SK-N-SH treated with all-trans-retinoic acid at 6 μM for 48 hours (cell line): ENCODE measurements around the gene IGFL3.
"Not testable (repeated sequence)": the region's sequence is repeated elsewhere in the genome, so short reads cannot be mapped to it uniquely, and the experiment has no call there.

Experiments used
- ATAC-seq: fragments of 200-7000 bp; cut with Tn5 transposase; 3 replicates; pipeline ENCODE4 v1.9.1; 2020; ENCODE audit warnings: mild to moderate bottlenecking, moderate library complexity
- ARNTL ChIP-seq: fragments of 450-650 bp; formaldehyde crosslinking; IDR thresholded peaks from 2 replicates; pipeline ENCODE4 v1.5.0; 2020; ENCODE audit warnings: low read depth, mild to moderate bottlenecking, moderate library complexity, borderline replicate concordance
- BACH2 ChIP-seq: fragments of 250-450 bp; sonication (Bioruptor Pico); IDR thresholded peaks from 2 replicates; pipeline ENCODE4 v1.9.0; 2021; ENCODE audit warnings: mild to moderate bottlenecking, borderline replicate concordance
- CREB5 ChIP-seq: fragments of 250-450 bp; sonication (Bioruptor Pico); IDR thresholded peaks from 2 replicates; pipeline ENCODE4 v1.5.1; 2020; ENCODE audit warnings: low read depth, mild to moderate bottlenecking, moderate library complexity
- CSDC2 ChIP-seq: fragments of 250-450 bp; sonication (Bioruptor Pico); IDR thresholded peaks from 2 replicates; pipeline ENCODE4 v1.5.0; 2020; ENCODE audit warnings: mild to moderate bottlenecking, moderate library complexity
- CSRNP3 ChIP-seq: fragments of 250-450 bp; sonication (Bioruptor Pico); IDR thresholded peaks from 2 replicates; pipeline ENCODE4 v1.5.1; 2021; ENCODE audit warnings: mild to moderate bottlenecking, moderate library complexity
- ESRRG ChIP-seq: fragments of 250-450 bp; sonication (Bioruptor Pico); IDR thresholded peaks from 2 replicates; pipeline ENCODE4 v1.6.1; 2021; ENCODE audit warnings: mild to moderate bottlenecking
- GLIS3 ChIP-seq: fragments of 250-450 bp; sonication (Bioruptor Pico); IDR thresholded peaks from 2 replicates; pipeline ENCODE4 v1.5.0; 2020; ENCODE audit warnings: mild to moderate bottlenecking, moderate library complexity
- ISL1 ChIP-seq: fragments of 250-450 bp; sonication (Bioruptor Pico); IDR thresholded peaks from 2 replicates; pipeline ENCODE4 v2.1.2; 2022; ENCODE audit warnings: mild to moderate bottlenecking, moderate library complexity
- OSR1 ChIP-seq: fragments of 250-450 bp; sonication (Bioruptor Pico); IDR thresholded peaks from 2 replicates; pipeline ENCODE4 v1.8.0; 2022; ENCODE audit warnings: moderate library complexity, mild to moderate bottlenecking, inconsistent platforms
- PATZ1 ChIP-seq: fragments of 250-450 bp; sonication (Bioruptor Pico); IDR thresholded peaks from 2 replicates; pipeline ENCODE4 v1.8.0; 2020; ENCODE audit warnings: mild to moderate bottlenecking, moderate library complexity, borderline replicate concordance
- PPARA ChIP-seq: fragments of 250-450 bp; sonication (Bioruptor Pico); IDR thresholded peaks from 2 replicates; pipeline ENCODE4 v1.5.0; 2020; ENCODE audit warnings: mild to moderate bottlenecking, borderline replicate concordance
- RARB ChIP-seq: fragments of 250-450 bp; sonication (Bioruptor Pico); IDR thresholded peaks from 2 replicates; pipeline ENCODE4 v1.8.0; 2021; ENCODE audit warnings: mild to moderate bottlenecking, moderate library complexity
- SNAI2 ChIP-seq: fragments of 250-450 bp; sonication (Bioruptor Pico); IDR thresholded peaks from 2 replicates; pipeline ENCODE4 v1.5.0; 2020; ENCODE audit warnings: mild to moderate bottlenecking, moderate library complexity
- TCF4 ChIP-seq: fragments of 250-450 bp; sonication (Bioruptor Pico); IDR thresholded peaks from 2 replicates; pipeline ENCODE4 v1.8.0; 2021; ENCODE audit warnings: mild to moderate bottlenecking, moderate library complexity, borderline replicate concordance
- TOX ChIP-seq: fragments of 250-450 bp; sonication (Bioruptor Pico); IDR thresholded peaks from 2 replicates; pipeline ENCODE4 v1.8.0; 2021; ENCODE audit warnings: mild to moderate bottlenecking, moderate library complexity, borderline replicate concordance
- TSHZ2 ChIP-seq: fragments of 250-450 bp; sonication (Bioruptor Pico); IDR thresholded peaks from 2 replicates; pipeline ENCODE4 v1.5.0; 2020; ENCODE audit warnings: mild to moderate bottlenecking, moderate library complexity
- ZC3H10 ChIP-seq: fragments of 250-450 bp; sonication (Bioruptor Pico); IDR thresholded peaks from 2 replicates; pipeline ENCODE4 v1.5.1; 2021; ENCODE audit warnings: mild to moderate bottlenecking, moderate library complexity
- ZFP3 ChIP-seq: fragments of 250-450 bp; sonication (Bioruptor Pico); IDR thresholded peaks from 2 replicates; pipeline ENCODE4 v1.5.0; 2020; ENCODE audit warnings: mild to moderate bottlenecking, moderate library complexity
- ZFP30 ChIP-seq: fragments of 450-650 bp; formaldehyde crosslinking; IDR thresholded peaks from 2 replicates; pipeline ENCODE4 v1.5.0; 2022; ENCODE audit warnings: mild to moderate bottlenecking, moderate library complexity
- ZNF565 ChIP-seq: fragments of 450-650 bp; formaldehyde crosslinking; conservative IDR thresholded peaks from 2 replicates; pipeline ENCODE4 v1.5.0; 2020; ENCODE audit warnings: low read depth, mild to moderate bottlenecking, moderate library complexity
- ZNF70 ChIP-seq: fragments of 450-650 bp; formaldehyde crosslinking; IDR thresholded peaks from 2 replicates; pipeline ENCODE4 v1.5.0; 2020; ENCODE audit warnings: mild to moderate bottlenecking, moderate library complexity
- ZNF8 ChIP-seq: fragments of 450-650 bp; formaldehyde crosslinking; IDR thresholded peaks from 2 replicates; pipeline ENCODE4 v1.5.0; 2020; ENCODE audit warnings: mild to moderate bottlenecking, moderate library complexity
- TF ChIP-seq, protein P1 (sequence below): fragments of 250-450 bp; sonication (Bioruptor Pico); IDR thresholded peaks from 2 replicates; pipeline ENCODE4 v1.8.0; 2021; ENCODE audit warnings: low read depth, mild to moderate bottlenecking, moderate library complexity, borderline replicate concordance

IGFL3 gene

GRCh38 chr19:46111376-46111775, 13.1 kb downstream of the IGFL3 start (continued):
- TF ChIP-seq CSRNP3 (CRISPR knock-in tag): no peak

GRCh38 chr19:46109876-46110275, 14.6 kb downstream of the IGFL3 start:
- no peak for ATAC-seq

DNA sequence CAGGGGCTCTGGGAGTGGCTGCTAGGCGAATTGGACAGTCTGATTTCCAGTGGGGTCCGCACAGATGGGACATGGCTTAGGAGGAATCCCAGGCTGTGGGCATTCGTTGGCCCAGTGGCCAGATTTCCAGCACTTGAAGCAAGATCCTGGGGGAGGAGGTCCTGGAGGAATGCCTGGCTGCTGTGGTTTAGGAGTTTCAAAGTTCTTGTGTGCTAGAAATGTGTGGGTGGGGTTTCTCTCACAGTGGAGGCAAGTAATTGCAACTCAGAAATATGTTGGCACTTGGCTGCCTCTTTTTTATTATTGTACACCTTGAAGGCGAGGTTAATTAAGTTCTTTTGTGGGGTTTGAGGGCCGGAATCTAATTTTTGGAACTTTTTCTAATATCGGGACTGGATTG, 17.1 kb downstream of the IGFL3 start:
- ATAC-seq: no peak
- no peak for TF ChIP-seq SNAI2 (CRISPR knock-in tag)
- TF ChIP-seq, protein P1, sequence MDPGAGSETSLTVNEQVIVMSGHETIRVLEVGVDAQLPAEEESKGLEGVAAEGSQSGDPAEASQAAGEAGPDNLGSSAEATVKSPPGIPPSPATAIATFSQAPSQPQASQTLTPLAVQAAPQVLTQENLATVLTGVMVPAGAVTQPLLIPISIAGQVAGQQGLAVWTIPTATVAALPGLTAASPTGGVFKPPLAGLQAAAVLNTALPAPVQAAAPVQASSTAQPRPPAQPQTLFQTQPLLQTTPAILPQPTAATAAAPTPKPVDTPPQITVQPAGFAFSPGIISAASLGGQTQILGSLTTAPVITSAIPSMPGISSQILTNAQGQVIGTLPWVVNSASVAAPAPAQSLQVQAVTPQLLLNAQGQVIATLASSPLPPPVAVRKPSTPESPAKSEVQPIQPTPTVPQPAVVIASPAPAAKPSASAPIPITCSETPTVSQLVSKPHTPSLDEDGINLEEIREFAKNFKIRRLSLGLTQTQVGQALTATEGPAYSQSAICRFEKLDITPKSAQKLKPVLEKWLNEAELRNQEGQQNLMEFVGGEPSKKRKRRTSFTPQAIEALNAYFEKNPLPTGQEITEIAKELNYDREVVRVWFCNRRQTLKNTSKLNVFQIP (CRISPR knock-in tag): no peak
- no peak for TF ChIP-seq PPARA (CRISPR knock-in tag)
- TF ChIP-seq ZFP30 (CRISPR knock-in tag): no peak
- TF ChIP-seq ARNTL (CRISPR knock-in tag): no peak
- no peak for TF ChIP-seq TCF4 (CRISPR knock-in tag)
- TF ChIP-seq CSDC2: no peak
- TF ChIP-seq ZNF70 (CRISPR knock-in tag): no peak
- no peak for TF ChIP-seq ZFP3 (CRISPR knock-in tag)
- TF ChIP-seq RARB (CRISPR knock-in tag): no peak
- no peak for TF ChIP-seq BACH2 (CRISPR knock-in tag)
- no peak for TF ChIP-seq ISL1 (CRISPR knock-in tag)
- TF ChIP-seq ESRRG (CRISPR knock-in tag): no peak
- TF ChIP-seq ZNF565 (CRISPR knock-in tag): no peak
- no peak for TF ChIP-seq TSHZ2 (CRISPR knock-in tag)
- TF ChIP-seq TOX (CRISPR knock-in tag): no peak
- no peak for TF ChIP-seq GLIS3 (CRISPR knock-in tag)
- no peak for TF ChIP-seq PATZ1 (CRISPR knock-in tag)
- no peak for TF ChIP-seq OSR1 (CRISPR knock-in tag)
- TF ChIP-seq CREB5 (CRISPR knock-in tag): no peak
- TF ChIP-seq, all 23 proteins: peak for 0

More at GRCh38 chr19:46109876-46110275, 14.6 kb downstream of the IGFL3 start:
- TF ChIP-seq ZNF8 (CRISPR knock-in tag): no peak
- TF ChIP-seq CSRNP3 (CRISPR knock-in tag): no peak
- no peak for TF ChIP-seq ZFP3 (CRISPR knock-in tag)
- no peak for TF ChIP-seq ZNF565 (CRISPR knock-in tag)
- no peak for TF ChIP-seq ISL1 (CRISPR knock-in tag)
- TF ChIP-seq PPARA (CRISPR knock-in tag): no peak
- TF ChIP-seq ZC3H10: no peak
- no peak for TF ChIP-seq ZNF70 (CRISPR knock-in tag)
- TF ChIP-seq SNAI2 (CRISPR knock-in tag): no peak
- TF ChIP-seq TOX (CRISPR knock-in tag): no peak

DNA sequence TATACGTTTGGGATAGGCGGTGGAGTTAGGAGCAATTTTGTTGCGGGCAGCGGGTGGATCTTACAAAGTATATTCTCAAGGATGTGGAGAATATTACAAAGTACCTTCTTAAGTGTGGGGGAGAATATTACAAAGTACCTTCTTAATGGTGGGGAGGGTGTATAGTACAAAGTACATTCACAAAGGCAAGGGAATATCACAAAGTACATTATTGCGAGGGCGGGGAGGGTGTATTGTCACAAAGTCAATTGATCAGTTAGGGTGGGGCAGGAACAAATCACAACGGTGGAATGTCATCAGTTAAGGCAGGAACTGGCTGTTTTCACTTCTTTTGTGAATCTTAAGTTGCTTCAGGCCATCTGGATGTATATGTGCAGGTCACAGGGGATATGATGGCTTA, 22.2 kb downstream of the IGFL3 start:
- ATAC-seq: not testable (repeated sequence)
